ENCODE measurements around the gene FAF1.
"Not testable (repeated sequence)": the region's sequence is repeated elsewhere in the genome, so short reads cannot be mapped to it uniquely, and the experiment has no call there.

The FAF1 gene

DNA sequence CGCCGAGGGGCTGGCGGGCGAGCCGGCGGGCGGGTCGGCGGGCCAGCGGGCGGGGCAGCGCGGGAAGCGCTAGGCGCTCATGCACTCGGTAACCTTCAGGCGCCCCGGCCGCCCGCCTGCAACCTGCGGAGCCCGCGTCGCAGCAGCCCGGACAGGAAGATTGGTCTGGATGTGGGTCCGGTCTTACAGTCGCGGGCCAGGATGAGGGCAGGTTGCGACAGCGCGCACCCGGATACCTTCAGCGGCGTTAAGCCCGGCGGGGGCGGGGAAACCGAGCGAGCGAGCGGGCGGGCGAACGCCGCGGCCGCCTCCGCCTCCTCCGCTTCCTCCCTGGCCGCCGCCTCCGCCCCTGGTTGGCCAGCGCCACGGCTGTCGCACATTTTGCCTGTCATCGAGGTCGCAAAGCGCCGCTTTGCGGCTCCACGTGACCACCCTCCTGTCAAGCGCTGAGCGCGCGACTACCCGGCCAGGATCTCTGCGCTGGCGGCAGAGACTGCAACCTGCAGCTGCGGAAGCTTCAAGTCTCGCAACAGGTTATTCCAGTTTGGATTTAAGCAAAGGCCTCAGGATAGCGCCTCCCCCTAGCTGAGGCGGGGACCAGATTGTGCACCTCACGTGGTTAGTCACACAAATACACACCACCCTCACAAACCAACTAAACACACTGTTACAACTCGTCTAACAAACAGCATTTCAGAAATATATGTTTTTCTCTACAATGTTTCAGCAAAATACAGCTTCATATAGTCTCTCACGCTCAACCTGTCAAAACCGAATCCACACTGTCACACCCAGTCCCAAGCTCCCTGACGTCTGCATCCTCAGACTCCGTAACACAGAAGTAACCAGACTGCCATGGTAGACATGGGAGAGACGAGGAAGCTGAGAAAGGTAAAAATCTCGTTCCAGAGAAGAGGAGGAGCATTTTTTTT lies at the start of gene FAF1:
TSS of gene FAF1 (minus strand) at position 355 of the 932 bp plus-strand sequence. CDS start 456 bp downstream, outside the sequence.
- DNase-seq (ENCODE audit: low spot score) = peak; percentile 96

DNA sequence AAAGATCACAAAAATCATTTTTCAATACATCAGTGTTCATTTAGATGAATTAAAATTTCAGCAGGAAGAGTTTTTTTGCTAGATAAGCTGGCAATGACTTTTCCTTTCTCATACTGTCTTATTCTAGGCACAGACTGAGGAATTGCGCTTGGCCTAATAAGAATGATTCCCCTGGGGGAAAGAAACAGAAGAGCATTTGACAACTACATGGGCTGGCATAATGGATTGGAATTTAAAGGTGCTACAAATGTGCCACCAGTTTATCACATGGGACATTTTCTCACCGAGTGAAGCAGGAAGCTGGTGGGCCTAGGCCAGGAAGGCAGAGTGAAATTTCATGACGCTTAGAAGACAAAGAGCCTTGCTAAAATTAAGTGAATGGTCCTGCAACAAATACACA lies 49.3 kb upstream of the FAF1 start:
- DNase-seq (ENCODE audit: low spot score) = no peak

DNA sequence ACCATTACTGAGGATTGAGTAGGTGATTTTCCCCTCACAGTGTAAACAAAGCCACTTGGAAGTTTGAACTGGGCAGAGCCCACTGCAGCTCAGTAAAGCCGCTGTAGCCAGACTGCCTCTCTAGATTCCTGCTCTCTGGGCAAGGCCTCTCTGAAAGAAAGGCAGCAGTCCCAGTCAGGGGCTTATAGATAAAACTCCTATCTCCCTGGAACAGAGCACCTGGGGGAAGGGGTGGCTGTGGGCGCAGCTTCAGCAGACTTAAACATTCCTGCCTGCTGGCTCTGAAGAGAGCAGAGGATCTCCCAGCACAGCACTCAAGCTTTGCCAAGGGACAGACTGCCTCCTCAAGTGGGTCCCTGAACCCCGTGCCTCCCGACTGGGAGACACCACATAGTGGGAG lies 45.5 kb upstream of the FAF1 start:
- not testable (repeated sequence) for DNase-seq (ENCODE audit: low spot score)

DNA sequence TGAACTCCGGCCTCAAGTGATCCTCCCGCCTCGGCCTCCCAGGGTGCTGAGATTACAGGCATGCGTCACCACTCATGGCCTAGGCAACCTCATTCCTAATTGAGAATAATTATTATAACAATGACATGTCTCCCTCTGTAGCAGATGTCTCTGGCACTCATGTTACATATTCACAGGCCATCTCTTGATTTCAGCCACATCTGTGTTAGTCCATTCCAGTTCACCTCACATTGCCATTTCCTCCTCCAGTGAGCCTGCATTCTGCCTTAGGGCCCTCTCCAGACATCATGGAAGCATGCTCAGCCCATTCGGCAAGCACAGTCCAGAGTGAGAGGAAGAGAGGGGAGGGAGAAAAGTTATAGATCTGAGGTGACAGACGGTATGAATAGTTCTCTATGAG lies 42.4 kb upstream of the FAF1 start:
- DNase-seq (ENCODE audit: low spot score) = no peak

DNA sequence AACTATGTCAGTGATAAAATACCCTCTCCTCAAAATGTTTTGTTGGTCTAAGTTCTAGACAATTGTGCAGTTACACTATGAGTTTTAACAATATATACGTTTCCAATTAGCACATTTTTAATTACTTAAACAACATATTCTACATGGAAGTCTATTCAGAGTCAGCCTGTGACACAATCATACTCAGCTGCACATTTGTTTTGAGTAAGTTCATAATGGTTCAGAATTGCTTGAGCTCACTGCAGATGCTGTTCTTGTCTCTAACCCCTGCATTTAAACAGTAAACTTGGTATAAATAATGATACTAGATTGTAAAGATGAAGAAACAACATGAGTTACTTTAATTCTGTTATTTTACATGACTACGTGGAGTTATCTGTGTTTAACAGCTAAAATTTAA lies 40.6 kb upstream of the FAF1 start:
- DNase-seq (ENCODE audit: low spot score) = no peak

DNA sequence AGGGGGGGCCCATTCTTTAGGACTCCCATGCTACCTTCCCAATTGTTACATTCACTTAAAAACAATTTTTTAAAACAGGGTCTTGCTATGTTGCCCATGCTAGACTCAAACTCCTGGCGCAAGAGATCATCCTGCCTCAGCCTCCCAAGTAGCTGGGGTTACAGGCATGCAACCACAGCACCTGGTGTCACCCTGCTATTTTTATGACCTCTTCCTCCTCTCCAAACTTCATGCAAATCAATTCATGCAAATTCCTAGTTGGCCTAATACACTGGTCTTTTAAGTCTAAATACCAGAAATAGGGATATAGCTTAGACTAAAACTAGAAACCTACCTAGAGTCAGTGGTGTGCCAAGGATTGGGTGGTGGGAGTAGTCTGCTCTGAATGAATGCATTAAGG lies 40.1 kb upstream of the FAF1 start:
- DNase-seq (ENCODE audit: low spot score) = no peak

DNA sequence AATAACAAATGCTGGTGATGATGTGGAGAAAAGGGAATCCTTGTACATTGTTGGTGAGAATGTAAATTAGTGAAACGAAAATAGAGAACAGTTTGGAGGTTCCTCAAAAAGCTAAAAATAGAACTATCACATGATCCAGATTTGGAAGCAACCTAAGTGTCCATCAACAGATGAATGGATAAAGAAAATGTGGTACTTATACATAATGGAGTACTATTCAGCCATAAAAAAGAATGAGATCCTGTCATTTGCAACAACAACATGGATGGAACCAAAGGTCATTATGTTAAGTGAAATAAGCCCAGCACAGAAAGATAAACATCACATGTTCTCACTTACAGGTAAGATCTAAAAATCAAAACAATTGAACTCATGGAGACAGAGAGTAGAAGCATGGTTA lies 39.3 kb upstream of the FAF1 start:
- not testable (repeated sequence) for DNase-seq (ENCODE audit: low spot score)

DNA sequence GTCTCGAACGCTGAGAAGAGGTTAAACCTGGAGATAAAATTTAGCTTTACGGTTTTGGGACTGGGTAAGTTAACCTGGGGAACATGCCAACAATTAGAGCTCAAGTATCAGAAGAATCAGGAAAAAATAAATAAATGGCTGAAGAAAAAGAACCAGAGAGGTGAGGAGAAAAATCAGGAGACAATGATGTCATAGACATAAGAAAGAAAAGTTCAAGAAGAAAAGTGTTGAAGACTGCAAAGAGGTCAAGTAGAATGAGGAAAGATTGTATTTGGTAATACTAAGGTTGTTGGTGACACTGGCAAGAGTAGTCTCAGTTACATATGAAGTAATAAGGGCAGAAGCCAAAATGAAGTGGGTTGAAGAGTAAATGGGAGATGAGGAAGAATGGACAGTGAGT lies 36.0 kb upstream of the FAF1 start:
- no peak for DNase-seq (ENCODE audit: low spot score)

DNA sequence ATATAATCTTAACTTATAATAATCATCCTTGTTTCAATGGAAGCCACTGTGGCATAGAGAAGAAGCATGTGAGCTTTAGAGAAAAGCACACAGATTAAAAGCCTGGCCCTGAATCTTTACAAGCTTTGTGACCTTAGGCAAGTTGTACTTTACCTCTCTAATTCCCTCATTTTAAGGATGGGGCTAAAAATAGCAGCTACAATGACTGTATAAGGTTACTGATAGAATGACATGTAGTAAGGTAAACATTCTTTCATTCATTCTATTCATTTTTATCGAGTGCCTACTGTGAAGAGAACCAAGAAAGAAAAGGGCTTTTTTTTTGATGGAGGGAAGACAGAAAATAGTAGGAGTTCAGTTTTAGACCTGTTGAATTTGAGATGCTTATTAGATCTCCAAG lies 35.6 kb upstream of the FAF1 start:
- no peak for DNase-seq (ENCODE audit: low spot score)

DNA sequence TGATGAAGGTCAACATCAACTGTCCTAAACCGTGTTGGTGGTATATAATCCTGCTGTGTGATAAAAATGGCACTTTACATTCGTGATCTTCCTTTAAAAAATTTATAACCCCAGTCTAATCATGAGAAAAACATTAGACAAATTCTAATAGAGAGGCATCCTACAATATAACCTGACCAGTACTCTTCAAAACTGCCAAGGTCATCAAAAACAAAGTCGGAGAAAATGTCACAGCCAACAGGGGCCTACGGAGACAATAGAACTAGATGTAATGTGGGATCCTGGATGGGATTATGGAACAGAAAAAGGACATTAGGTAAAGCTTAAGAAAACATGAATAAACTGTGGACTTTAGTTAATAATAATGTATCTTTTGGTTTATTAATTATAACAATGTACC lies 34.9 kb upstream of the FAF1 start:
- DNase-seq (ENCODE audit: low spot score) = no peak

DNA sequence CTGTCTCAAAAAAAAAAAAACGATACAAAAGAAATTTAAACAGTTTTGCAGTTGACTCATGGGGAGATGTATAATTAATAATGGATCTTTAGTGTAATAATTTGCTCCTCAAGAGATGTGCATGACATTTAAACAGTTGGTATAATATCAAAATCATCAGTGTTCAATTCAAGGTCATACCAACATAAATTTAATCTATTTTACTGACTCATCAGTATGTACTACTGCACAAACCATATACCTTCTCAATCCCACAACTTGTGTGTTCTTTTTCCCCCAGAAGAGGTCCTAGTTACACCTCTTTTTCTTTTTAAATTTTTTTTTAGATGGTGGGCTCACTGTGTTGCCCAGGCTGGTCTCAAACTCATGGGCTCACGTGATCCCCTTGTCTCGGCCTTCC lies 33.6 kb upstream of the FAF1 start:
- DNase-seq (ENCODE audit: low spot score) = no peak

DNA sequence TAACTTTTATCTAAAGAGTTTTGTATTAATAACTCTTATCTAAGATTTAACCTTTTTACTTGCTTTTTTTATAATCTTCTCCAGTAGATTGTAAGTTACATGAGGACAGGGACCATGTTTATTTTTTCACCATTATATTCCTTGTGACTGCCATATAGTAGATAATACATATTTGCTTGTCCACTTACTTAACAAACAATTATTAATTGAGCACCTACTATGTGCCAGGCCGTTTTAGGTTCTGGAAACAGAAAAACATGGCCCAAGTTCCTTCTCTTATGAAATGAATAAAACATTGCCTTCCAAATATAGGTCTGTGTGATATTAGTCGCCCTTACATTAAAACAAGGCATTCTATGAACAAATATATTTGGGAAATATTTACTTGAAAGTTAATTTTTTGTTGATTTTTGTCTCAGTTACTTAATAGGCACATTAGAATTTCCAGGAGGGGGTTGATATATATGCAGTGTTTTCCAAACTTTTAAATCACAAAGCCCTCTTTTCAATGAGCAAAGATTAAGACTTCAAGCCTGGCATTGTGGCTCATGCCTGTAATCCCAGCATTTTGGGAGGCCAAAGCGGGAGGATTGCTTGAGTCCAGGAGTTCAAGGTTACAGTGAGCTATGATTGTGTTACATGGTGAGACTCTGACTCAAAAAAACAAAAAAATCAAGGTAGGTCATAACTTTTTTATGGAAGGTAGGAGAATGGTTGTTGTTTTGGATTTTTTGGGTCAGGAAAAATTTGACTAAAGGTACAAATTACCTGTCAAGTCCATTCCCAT lies 32.7 kb upstream of the FAF1 start:
- no peak for DNase-seq (ENCODE audit: low spot score)

DNA sequence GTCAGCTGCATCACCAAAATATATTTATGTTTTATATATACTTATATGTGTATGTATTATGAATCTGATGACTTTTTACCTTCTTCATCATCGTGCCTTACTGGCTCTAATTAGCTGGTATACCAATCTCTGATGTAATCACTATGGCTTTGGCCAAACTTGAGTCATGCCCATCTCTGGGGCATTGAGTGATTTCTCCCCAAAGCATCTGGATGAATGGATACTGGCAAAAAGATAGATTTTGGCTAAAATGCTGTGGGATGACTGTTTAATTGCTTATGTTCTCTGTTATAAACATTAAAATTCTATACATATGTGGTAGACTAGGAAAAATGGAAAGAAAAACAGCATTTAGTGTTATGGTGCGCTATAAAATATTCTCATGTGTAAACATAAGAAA lies 29.6 kb upstream of the FAF1 start:
- DNase-seq (ENCODE audit: low spot score) = no peak

DNA sequence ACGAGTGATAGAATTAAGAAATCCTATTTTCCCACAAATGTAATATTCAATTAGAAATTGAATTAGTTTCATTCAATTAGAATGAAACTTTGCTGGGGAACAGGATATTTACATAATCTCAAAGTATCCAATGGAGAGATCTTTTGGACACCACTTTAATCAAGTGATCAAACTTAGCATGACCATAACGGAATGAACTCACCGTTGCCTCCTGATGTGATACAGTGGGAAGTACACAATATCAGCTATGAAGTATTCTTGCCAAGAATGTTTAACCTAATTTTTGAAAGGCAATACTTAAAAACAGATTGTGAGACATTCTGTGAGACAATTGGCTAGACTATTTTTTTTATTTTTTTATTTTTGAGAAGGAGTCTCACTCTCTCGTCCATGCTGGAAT lies 26.6 kb upstream of the FAF1 start:
- DNase-seq (ENCODE audit: low spot score) = no peak

DNA sequence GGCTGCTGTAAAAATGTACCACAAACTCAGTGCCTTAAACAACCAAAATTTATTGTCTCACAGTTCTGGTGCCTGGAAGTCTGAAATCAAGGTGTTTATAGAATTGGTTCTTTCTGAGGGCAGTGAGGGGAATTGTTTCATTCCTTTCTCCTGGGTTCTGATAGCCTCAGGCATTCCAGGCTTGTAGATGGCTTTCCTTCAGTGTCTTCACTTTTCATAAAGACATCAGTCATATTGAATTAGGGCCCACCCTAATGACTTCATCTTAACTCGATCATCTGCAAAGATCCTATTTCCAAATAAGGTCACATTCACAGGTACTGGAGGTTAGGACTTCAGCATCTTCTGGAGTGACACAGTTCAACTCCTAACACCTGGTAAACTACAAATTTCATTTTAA lies 25.0 kb upstream of the FAF1 start:
- DNase-seq (ENCODE audit: low spot score) = no peak

DNA sequence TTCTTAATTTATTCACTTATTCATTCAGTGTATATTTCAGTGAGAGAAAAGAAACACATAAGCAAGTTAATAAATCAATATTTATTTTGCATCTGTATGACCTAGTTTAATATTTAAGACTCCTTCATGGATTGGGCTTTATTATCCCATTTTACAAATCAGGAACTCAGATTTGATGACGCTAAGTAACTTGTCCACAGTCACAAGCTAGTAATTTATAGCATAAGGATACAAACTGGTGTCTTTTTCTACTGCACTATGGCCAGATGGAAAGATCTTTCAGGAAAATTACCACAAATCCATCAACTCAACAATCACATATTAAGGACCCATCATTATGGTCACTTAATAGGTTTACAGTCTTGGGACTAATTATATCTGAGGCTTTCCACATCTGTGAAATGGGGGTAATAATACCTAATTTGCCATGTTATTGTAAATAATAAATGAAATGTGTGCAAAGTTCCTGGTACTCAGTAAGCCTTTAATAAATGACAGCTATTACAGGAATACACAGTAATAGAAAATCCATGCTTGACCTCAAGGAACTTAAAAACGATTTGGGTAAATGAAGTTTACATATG lies 23.2 kb upstream of the FAF1 start:
- no peak for DNase-seq (ENCODE audit: low spot score)

DNA sequence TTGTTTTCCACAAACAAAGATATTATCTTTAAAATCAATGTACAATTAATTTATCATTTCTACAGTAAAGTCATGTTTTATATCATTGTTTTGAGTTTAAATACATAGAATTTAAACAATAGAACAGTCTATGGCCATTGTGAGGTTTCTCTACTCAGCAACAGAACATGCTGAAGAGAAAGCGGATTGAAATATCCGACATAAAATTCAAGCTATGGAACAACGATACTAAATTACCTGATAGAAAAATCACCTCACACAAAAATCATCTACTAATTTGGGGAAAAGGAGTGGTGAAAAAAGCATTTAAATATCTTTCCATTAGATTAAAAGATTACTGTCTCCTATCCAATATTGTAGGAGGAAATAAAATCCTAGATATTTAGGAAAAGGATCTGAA lies 22.5 kb upstream of the FAF1 start:
- no peak for DNase-seq (ENCODE audit: low spot score)

DNA sequence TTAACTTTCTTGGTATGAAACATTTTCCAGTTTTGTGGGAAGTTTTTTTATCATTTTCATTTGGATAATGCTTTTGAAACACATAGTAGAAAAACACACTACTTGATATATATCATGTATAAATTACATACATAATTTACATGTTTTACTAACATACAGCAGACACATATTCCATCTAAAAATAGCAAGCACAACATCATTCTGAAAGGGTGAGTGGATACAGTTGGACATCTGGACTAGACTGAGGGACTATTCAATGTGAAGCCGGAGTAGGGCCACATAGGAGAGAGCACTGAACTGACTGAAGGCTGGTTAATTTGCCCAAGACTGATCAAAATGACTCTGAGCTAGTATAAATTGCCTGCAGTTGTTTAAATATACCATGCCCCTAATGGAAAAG lies 21.7 kb upstream of the FAF1 start:
- DNase-seq (ENCODE audit: low spot score) = no peak

DNA sequence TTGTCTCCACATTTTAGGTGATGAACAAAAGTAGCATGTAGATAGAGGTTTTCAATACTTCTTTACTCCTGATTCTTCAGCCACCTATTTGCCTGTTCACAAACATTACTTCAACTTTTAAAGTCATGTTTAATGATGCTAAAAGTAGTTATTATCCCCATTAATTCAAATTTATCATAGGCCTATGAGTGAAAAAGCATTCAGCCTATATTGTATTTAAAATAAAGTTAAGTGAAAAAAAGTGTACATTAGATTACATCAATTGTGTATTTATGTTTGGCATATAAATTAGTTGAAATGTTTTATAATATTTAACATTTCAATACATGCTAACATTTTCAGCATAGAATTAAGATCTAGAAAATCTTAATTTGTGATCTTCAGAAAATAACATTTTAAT lies 20.4 kb upstream of the FAF1 start:
- no peak for DNase-seq (ENCODE audit: low spot score)

DNA sequence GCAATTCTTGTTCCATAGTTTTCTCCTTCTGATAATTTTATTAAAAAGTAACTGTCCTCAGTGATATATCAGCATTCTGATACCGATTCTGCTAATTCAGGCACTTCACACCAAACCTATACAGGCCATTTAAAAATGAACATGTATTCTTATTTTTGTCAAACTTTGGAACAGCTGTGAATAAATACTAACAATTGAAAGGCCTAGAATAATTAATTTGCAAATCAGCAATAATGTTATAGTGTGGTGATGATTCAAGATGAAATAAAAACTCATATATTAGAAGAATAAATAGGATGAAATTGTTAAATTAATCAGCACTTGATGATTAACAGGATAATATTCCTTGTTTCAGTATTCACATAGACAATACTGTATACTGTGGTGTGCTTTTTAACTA lies 19.9 kb upstream of the FAF1 start:
- no peak for DNase-seq (ENCODE audit: low spot score)

DNA sequence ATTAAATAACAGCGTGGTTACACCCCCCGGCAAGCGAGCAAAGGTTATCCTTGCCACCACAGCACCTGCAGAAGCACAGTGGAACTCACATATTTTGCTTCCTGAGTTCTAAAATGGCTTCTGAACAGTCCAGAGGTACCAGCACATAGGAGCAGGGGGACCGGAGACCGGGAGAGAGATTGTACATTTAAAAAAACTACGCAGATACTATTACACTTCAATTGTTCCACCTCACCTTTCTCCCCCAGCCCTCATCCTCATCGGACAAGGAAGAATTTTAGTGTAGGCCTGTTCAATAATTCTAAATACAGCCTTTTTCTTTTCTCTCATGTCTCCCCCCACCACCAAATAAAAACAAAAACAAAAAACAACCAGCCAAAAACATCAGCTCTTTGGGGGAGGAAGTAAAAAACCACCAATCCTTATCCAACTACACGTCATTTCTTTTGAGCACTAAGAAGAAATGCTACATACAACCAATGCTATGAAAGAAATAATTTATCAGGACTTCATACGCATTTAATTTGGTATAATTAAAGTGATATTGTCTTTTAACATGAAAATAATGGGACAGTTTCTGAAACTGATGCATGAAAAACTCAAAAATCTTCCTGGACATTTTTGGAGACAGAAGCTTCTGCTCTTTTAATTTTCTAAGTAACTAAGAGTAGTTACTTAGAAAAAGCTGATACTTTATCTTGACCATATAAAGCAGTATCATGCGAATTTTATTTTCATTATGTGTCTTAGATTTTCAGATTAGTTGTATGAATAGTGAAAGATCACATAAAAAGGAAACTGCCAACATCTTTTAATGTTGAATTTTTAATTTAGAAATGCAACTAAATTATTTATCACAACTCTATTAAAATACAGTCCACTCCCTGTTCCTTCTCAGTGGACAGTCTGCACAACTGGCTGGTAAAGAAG lies 19.1 kb upstream of the FAF1 start:
- DNase-seq (ENCODE audit: low spot score) = no peak

All from CD4-positive, alpha-beta T cell treated with Interleukin-6 at 100 ng/mL for 8 hours (primary cell).